Fibroblast of villous mesenchyme (primary cell): ENCODE measurements around the gene JPT2. TPM values are rescaled to one million over a fixed set of nuclear protein-coding genes. Genes with fewer than 3 reads are reported as not detected.
"Not testable (repeated sequence)": the region's sequence is repeated elsewhere in the genome, so short reads cannot be mapped to it uniquely, and the experiment has no call there.

Source experiments
- DNase-seq: peaks from one replicate; pipeline ENCODE4 v3.0.0-alpha.2; 2010; ENCODE audit warnings: low read depth
- H3K4me3 ChIP-seq: 2 replicates; pipeline ENCODE4 v1.5.1; 2011; ENCODE audit warnings: low read depth, mild to moderate bottlenecking, low read length
- CTCF ChIP-seq: IDR thresholded peaks from 2 replicates; pipeline ENCODE4 v1.5.1; 2012; ENCODE audit warnings: low read depth, mild to moderate bottlenecking, low read length; ENCODE audit not compliant: insufficient read depth
- total RNA-seq: library from RNA; depleted of rRNA; stranded (reverse); fragments of >200 nt; gene quantifications from 2 replicates; pipeline ENCODE4 v1.2.3, GENCODE V29; 2012

The JPT2 gene
- total RNA-seq, 1 donor, result 61.7 TPM

GRCh38 chr16:1710811-1711507 lies 32.9 kb downstream of the JPT2 start:
- TF ChIP-seq CTCF, result no peak
- DNase-seq, result no peak
- H3K4me3 ChIP-seq, result no peak overlapping the region

- no peak for TF ChIP-seq CTCF
- peak; percentile 37 for DNase-seq
These were observed 34.7 kb downstream of the JPT2 start for GRCh38 chr16:1712791-1713261.

GRCh38 chr16:1713331-1713730 lies 35.3 kb downstream of the JPT2 start:
- no peak for TF ChIP-seq CTCF
- DNase-seq, result no peak

More at GRCh38 chr16:1712791-1713261, 34.7 kb downstream of the JPT2 start:
- H3K4me3 ChIP-seq, result no peak overlapping the region

GRCh38 chr16:1713933-1714332 lies 35.9 kb downstream of the JPT2 start:
- no peak for TF ChIP-seq CTCF
- H3K4me3 ChIP-seq, result no peak overlapping the region
- no peak for DNase-seq

More at GRCh38 chr16:1713331-1713730, 35.3 kb downstream of the JPT2 start:
- H3K4me3 ChIP-seq, result no peak overlapping the region

GRCh38 chr16:1715220-1715619 lies 37.1 kb downstream of the JPT2 start:
- no peak overlapping the region for H3K4me3 ChIP-seq
- TF ChIP-seq CTCF, result no peak
- DNase-seq, result no peak

- not testable (repeated sequence) for DNase-seq, H3K4me3 ChIP-seq
These were observed 40.2 kb downstream of the JPT2 start for GRCh38 chr16:1718236-1718635.

- not testable (repeated sequence) for DNase-seq, H3K4me3 ChIP-seq
These were observed 41.6 kb downstream of the JPT2 start for GRCh38 chr16:1719559-1720229.

GRCh38 chr16:1721372-1721771 lies 43.3 kb downstream of the JPT2 start:
- no peak overlapping the region for H3K4me3 ChIP-seq
- no peak for DNase-seq
- no peak for TF ChIP-seq CTCF
